ENCODE results near the gene RASSF5.

GRCh38 chr1:206540044-206540780, 32.9 kb downstream of the RASSF5 start:
- TF ChIP-seq, protein P1, sequence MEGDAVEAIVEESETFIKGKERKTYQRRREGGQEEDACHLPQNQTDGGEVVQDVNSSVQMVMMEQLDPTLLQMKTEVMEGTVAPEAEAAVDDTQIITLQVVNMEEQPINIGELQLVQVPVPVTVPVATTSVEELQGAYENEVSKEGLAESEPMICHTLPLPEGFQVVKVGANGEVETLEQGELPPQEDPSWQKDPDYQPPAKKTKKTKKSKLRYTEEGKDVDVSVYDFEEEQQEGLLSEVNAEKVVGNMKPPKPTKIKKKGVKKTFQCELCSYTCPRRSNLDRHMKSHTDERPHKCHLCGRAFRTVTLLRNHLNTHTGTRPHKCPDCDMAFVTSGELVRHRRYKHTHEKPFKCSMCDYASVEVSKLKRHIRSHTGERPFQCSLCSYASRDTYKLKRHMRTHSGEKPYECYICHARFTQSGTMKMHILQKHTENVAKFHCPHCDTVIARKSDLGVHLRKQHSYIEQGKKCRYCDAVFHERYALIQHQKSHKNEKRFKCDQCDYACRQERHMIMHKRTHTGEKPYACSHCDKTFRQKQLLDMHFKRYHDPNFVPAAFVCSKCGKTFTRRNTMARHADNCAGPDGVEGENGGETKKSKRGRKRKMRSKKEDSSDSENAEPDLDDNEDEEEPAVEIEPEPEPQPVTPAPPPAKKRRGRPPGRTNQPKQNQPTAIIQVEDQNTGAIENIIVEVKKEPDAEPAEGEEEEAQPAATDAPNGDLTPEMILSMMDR (IDR thresholded peaks at IDR 0.05; ENCODE audit: poor library complexity, severe bottlenecking) = no peak
- TF ChIP-seq EZH2 (IDR thresholded peaks at IDR 0.05; ENCODE audit: borderline replicate concordance, insufficient read depth, low read length, poor library complexity, severe bottlenecking) (no peak), EP300 (conservative IDR thresholded peaks at IDR 0.05; ENCODE audit: poor library complexity, severe bottlenecking) (no peak), SMC3 (conservative IDR thresholded peaks at IDR 0.05; ENCODE audit: poor library complexity) (no peak), POLR2AphosphoS5 (IDR thresholded peaks at IDR 0.05) (no peak)

All from neural cell (in vitro differentiated cells).